Stimulated activated CD4-positive, alpha-beta T cell treated with anti-CD3 and anti-CD28 coated beads, Interleukin-2, amount 100 ng/mL, for 48 hours (primary cell): Measurements from ENCODE around the gene MTFP1.
"Not testable (repeated sequence)": the region's sequence is repeated elsewhere in the genome, so short reads cannot be mapped to it uniquely, and the experiment has no call there.

Source experiments
- DNase-seq, 2 donors: peaks; one replicate each; pipeline ENCODE4 v3.0.0-alpha.2; 2020

Gene MTFP1, protein sequence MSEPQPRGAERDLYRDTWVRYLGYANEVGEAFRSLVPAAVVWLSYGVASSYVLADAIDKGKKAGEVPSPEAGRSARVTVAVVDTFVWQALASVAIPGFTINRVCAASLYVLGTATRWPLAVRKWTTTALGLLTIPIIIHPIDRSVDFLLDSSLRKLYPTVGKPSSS

DNA sequence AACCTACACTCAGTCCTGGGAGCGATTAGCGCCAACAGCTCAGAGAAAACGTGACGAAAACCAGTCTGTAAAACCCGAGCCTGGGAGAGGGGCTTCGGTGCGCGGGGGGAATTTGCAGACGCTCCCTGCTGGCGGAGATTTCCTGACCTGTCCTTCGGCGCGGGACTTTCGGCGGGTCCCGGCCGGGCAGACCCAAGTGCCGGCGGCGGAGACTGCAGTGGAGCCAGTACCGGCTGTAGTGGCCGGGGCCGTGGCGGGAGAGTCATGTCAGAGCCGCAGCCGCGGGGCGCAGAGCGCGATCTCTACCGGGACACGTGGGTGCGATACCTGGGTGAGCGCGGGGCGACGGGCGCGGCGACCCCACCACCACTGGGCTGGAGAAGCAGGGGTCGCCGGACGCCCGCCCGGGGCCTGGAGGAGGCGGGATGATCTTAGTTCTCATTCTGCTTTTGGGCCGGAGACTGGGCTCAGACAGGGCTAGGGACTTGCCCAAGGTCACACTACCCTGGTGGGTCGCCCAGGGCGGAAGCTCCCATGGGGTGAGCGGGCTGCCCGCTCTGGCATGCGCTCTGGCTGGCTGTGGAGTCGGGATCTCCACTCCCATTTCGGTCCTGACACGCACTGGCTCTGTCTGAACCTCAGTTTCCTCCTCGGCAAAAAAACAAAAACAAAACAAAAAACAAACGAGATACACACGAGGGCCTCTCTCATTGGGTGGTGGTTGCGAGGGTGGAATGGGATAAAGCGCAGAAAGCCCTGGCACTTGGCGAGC lies at the start of gene MTFP1:
TSS of gene MTFP1 (plus strand) at position 153 of the 772 bp plus-strand sequence. CDS start at position 265, 112 bp downstream.
- DNase-seq = peak; percentile 39 to 46

GRCh38 chr22:30380011-30380410 lies 45.6 kb upstream of the MTFP1 start:
- no peak for DNase-seq

GRCh38 chr22:30381264-30381663 lies 44.3 kb upstream of the MTFP1 start:
- peak in 1 of 2 donors; percentile 23 for DNase-seq

GRCh38 chr22:30382340-30382739 lies 43.2 kb upstream of the MTFP1 start:
- no peak for DNase-seq

DNA sequence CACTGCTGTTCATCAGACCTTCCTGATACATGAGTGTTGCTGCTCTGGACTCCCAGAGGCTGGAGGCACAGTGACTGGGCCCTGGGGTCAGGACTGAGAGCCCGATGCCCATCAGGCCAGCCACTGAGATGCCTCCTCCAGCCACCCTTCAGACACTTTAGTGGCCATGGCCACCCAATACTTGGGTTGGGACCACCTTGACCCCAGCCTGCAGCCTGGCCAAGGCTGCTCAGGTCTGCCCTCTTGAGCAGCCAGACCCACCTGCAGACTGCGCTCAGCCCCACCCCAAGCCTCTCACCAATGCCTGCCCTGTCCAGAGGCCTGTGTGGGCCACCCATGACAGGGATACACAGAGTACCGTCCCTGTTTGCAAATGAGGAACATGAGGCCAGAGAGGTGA lies 42.5 kb upstream of the MTFP1 start:
- DNase-seq = no peak

- DNase-seq = no peak
These were observed 39.6 kb upstream of the MTFP1 start for GRCh38 chr22:30385942-30386341.

DNA sequence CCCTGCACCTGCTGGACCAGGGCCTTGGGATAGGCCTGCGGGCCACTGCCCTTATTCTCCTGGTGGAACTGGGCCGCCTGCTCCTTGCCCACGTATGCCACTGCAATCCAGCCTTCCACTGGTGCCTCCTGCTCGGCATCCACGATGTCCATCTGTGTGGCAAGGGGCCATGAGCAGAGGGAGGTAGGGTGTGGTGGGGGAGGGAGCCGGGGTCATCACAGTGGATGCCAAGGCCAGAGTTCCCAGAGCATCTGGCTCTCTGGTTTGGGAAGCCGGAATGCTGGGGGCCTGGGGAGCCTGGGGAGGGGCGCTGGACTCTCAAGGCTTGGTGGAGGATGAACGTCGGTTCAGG lies 39.0 kb upstream of the MTFP1 start:
- DNase-seq = no peak

DNA sequence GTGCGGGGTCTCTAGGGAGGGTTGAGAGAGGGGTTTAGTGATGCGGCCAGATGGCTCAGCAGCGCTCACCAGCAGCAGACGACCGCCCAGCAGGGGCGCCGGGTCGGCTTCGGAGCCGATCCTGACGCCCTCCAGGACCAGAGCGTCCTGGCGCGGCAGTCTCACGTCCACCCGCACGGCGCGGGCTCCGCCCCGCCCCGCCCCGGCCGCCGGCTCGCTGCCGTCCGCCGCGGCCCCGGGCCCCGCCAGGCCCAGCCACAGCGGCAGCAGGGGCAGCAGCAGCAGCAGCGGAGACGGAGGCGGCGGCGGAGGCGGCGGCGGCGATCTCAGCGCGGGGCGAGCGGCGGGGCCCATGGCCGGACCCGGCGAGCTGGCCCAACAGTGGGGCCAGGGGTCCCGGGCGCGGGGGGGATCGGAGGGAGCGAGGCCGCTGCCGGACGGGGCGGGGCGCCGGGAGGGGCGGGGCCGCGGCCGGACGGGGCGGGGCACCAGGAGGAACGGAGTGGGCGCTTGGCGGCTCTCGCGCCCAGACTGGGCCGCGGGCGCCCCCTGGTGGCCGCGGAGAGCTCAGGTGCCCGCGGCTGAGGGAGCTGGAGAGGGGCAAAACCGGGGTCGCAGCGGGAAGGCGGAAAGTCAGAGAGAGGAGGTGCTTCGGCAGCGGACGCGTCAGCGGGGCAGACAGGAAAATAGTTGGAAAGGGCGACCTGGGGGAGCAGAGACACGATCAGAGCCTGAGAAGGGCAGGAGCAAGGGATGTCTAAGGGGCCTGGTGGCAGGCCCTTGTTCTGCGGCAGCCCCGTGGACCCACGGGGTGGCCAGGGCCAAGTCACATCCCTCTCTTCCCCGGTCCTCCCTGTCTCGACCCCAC lies 38.4 kb upstream of the MTFP1 start, which contains the start of gene RNF215:
TSS of gene RNF215 (minus strand) at position 452 of the 868 bp plus-strand sequence. CDS start at position 354, 98 bp downstream.
- DNase-seq = peak; percentile 72 to 84

GRCh38 chr22:30390974-30391691 lies 34.4 kb upstream of the MTFP1 start:
- peak; percentile 71 to 72 for DNase-seq

- DNase-seq = no peak
These were observed 32.8 kb upstream of the MTFP1 start for GRCh38 chr22:30392661-30393321.

GRCh38 chr22:30393322-30393680 lies 32.3 kb upstream of the MTFP1 start:
- no peak for DNase-seq

GRCh38 chr22:30393885-30394284 lies 31.7 kb upstream of the MTFP1 start:
- DNase-seq = no peak

DNA sequence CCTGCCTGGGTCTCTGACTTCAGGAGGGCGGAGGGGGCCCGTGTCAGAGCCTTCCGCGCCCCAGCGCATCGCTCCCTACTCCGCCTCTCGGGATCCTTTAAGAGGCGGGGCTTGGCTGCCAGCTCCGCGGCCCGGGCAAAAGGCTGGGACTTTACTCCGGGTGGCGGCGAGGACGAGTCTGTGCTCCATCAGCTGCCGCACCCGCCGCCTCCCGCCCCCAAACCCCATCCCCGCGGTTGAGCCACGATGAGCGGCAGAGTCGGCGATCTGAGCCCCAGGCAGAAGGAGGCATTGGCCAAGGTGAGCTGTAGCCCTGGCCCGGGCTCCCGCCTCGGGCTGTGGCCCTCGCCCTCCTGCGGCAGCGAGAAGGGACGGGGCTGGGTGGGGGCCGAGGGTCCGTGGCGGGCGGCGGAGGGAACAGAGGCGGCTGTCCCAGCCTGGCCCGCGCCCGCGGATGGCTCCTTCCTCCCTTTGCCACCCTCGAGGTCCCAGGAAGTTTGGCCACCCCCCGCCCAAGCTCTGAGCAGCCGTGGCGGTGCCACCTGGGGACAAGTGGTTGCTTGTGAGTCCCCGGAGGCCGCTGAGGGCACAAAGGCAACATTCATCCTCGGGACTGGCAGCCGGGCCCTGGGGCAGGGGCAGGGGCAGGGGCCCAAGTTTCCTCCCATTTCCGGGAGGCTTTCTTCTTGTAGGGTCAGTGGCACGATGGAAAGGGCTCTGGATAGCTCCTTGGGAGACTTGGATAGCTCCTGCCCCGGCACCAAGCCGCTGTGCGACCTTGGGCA lies 28.5 kb upstream of the MTFP1 start, which contains the start of gene SEC14L2:
TSS of gene SEC14L2 (plus strand) at position 148 of the 785 bp plus-strand sequence. CDS start at position 247, 99 bp downstream.
- DNase-seq = peak; percentile 60 to 63

GRCh38 chr22:30397656-30398635 lies 27.6 kb upstream of the MTFP1 start:
- DNase-seq = no peak

- no peak for DNase-seq
These were observed 26.6 kb upstream of the MTFP1 start for GRCh38 chr22:30398685-30399680.

- DNase-seq = no peak
These were observed 25.9 kb upstream of the MTFP1 start for GRCh38 chr22:30399718-30400117.

GRCh38 chr22:30400159-30400558 lies 25.4 kb upstream of the MTFP1 start:
- DNase-seq = no peak

DNA sequence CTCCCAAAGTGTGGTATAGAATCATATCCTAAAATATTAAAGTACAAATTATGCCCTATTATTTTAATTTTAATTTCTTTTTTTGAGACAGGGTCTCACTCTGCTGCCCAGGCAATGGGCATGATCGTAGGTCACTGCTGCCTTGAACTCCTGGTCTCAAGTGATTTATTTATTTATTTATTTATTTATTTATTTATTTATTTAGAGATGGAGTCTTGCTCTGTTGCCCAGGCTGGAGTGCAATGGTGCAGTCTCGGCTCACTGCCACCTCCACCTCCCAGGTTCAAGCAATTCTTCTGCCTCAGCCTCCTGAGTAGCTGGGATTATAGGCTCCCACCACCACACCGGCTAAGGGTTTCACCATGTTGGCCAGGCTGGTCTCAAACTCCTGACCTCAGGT lies 24.5 kb upstream of the MTFP1 start:
- not testable (repeated sequence) for DNase-seq
